Progenitor cell of endocrine pancreas (in vitro differentiated cells): Measurements from ENCODE around the gene RAB15. TPM values are rescaled to one million over a fixed set of nuclear protein-coding genes. Genes with fewer than 3 reads are reported as not detected.
A peak's percentile ranks its signal among the peaks of the same experiment; 100 is the strongest.

ENCODE experiments used
- DNase-seq: peaks from one replicate; pipeline ENCODE4 v3.0.0; 2021; ENCODE audit warnings: low spot score; ENCODE audit not compliant: unreplicated experiment
- H3K27ac Mint-ChIP-seq: 2 replicates; pipeline ENCODE4 v1.8.0; 2021; ENCODE audit warnings: mild to moderate bottlenecking, moderate library complexity, mixed read lengths
- H3K27me3 Mint-ChIP-seq: 2 replicates; pipeline ENCODE4 v1.8.0; 2021; ENCODE audit warnings: mixed read lengths
- H3K36me3 Mint-ChIP-seq: 2 replicates; pipeline ENCODE4 v1.8.0; 2022; ENCODE audit warnings: mixed read lengths; ENCODE audit not compliant: insufficient read depth
- H3K4me1 Mint-ChIP-seq: 2 replicates; pipeline ENCODE4 v1.8.0; 2021; ENCODE audit warnings: low read depth, mixed read lengths
- H3K4me3 Mint-ChIP-seq: 2 replicates; pipeline ENCODE4 v1.8.0; 2021; ENCODE audit warnings: low read depth, mild to moderate bottlenecking, moderate library complexity, mixed read lengths
- H3K9me3 Mint-ChIP-seq: 2 replicates; pipeline ENCODE4 v1.8.0; 2021; ENCODE audit warnings: low read depth, mixed read lengths
- total RNA-seq: library from RNA; stranded (reverse); gene quantifications from 2 replicates; pipeline ENCODE4 v1.2.1, GENCODE V29; 2021
- TF ChIP-seq, protein P1 (sequence below): fragments of 200-600 bp; sonication (generic); IDR thresholded peaks from one replicate; pipeline ENCODE4 v1.5.0; 2021; ENCODE audit warnings: antibody characterized with exemption, mild to moderate bottlenecking; ENCODE audit not compliant: unreplicated experiment

RAB15 gene
- total RNA-seq, 1 donor from 2014 or later, result 27.6 TPM

DNA sequence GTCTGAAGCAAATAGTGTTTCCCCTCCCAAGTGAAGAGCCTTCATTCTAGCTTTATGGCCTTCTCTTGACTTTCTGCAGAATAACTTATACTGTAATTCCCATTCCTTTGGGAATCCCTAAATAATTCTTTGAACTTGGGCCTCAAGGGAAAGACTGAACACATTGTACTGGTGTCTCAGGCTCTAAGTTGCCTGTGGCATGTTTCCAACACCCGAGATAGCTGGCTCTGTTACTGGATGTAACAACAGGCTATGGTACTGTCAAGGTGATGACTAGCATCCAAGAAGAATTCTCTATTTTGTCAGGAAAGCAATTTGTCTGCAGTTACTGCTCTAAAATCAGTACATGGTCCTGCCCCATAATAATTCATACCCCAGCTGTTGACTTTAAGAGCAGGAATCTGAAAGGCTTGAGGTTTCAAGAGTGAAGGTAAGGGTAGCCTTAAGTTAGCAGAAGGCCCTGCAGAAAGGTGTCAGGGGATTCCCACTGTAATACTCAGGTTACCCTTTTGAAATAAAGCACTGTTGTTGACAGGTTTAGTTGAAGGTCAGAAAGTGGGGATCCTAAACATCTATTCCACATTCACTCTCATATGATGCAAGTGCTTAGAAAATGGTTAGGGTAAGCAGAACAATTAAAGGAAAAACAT is 34.8 kb downstream of the RAB15 start:
- H3K36me3 Mint-ChIP-seq, result peaks cover 22% of the 10 kb centered on the region
- H3K4me3 Mint-ChIP-seq, result no peak overlapping the region
- no peak for DNase-seq
- H3K27me3 Mint-ChIP-seq, result peaks cover 3% of the 10 kb centered on the region
- TF ChIP-seq, protein P1, sequence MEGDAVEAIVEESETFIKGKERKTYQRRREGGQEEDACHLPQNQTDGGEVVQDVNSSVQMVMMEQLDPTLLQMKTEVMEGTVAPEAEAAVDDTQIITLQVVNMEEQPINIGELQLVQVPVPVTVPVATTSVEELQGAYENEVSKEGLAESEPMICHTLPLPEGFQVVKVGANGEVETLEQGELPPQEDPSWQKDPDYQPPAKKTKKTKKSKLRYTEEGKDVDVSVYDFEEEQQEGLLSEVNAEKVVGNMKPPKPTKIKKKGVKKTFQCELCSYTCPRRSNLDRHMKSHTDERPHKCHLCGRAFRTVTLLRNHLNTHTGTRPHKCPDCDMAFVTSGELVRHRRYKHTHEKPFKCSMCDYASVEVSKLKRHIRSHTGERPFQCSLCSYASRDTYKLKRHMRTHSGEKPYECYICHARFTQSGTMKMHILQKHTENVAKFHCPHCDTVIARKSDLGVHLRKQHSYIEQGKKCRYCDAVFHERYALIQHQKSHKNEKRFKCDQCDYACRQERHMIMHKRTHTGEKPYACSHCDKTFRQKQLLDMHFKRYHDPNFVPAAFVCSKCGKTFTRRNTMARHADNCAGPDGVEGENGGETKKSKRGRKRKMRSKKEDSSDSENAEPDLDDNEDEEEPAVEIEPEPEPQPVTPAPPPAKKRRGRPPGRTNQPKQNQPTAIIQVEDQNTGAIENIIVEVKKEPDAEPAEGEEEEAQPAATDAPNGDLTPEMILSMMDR, result no peak
- no peaks in the 10 kb centered on the region for H3K9me3 Mint-ChIP-seq
- no peak overlapping the region for H3K27ac Mint-ChIP-seq
- peaks cover 33% of the 10 kb centered on the region for H3K4me1 Mint-ChIP-seq

DNA sequence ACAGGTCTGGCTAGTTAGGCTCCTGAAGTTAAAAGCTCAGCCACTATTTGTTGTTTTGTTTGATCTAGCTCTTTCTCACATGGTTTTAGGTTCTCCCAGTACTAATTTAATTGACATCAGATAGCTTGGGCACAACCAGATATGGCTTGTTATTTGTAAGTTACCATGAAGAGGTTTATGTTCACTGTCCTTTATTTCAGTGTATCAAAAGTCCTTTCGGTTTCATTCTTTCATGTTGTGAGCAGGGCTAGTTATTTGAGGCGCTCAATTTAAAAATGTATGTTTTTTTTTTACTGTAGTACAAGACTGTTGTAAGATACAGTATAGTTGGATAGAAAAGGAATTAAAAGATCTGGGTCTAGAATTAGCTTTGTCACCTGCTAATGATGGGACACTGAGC is 36.6 kb downstream of the RAB15 start:
- TF ChIP-seq, protein P1, result no peak
- Mint-ChIP-seq H3K9me3 (no peaks in the 10 kb centered on the region), H3K27ac (no peak overlapping the region), H3K36me3 (peaks cover 23% of the 10 kb centered on the region), H3K4me1 (peaks cover 33% of the 10 kb centered on the region), H3K27me3 (peaks cover 3% of the 10 kb centered on the region), H3K4me3 (no peak overlapping the region)
- no peak for DNase-seq

DNA sequence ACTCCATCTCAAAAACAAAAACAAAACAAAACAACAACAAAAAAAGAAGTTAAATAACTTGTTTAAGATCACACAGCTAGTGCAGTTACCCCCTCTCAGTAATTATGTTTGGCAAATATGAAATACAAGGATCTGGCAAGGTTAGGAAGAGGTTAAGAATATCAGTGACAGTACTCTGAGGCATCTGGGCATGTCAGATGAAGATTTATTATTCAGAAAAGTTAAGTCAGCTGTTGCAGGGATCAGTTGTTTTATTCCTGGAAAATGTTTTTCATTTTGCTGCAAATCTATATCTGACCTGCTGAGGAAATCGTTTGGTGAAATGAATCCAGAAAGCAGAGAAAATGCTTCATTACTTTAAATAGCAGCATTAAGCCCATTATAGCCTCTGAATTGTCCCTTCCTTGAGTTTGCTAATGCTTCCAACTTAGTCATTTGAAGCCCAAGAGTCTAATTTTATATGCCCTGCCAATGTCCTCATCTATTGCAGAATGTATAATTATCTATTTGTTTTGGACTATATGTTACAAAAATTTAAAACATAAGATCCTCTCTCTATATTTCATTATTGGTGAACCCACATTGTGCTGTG is 37.7 kb downstream of the RAB15 start:
- no peak overlapping the region for H3K27ac Mint-ChIP-seq
- H3K36me3 Mint-ChIP-seq, result peaks cover 22% of the 10 kb centered on the region
- no peak overlapping the region for H3K4me3 Mint-ChIP-seq
- no peaks in the 10 kb centered on the region for H3K9me3 Mint-ChIP-seq
- TF ChIP-seq, protein P1, result no peak
- H3K4me1 Mint-ChIP-seq, result peaks cover 29% of the 10 kb centered on the region
- DNase-seq, result no peak
- peaks cover 1% of the 10 kb centered on the region for H3K27me3 Mint-ChIP-seq

DNA sequence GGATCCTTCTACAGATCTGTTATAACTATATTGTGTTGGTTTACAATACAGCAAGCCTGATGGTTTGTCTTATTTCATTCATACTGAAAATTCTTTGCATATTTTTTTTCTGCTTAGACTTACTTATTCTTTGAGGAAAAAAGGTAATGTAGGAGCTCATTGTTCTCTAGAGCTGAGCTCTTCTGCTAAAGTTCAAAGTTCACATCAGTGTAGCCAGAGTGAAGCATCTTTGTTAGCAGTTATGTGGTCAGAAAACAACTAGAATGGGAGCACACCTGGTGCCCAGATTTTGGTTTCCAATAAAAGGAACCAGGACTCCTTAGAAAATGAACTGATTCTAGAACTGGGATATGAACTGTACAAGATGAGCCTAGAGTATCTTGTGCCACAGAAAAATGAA is 39.9 kb downstream of the RAB15 start:
- H3K27me3 Mint-ChIP-seq, result no peaks in the 10 kb centered on the region
- peak overlapping the region; percentile 18 for H3K27ac Mint-ChIP-seq
- H3K4me3 Mint-ChIP-seq, result peak overlapping the region; percentile 34
- TF ChIP-seq, protein P1, result no peak
- H3K9me3 Mint-ChIP-seq, result no peaks in the 10 kb centered on the region
- DNase-seq, result no peak
- peaks cover 16% of the 10 kb centered on the region for H3K4me1 Mint-ChIP-seq
- H3K36me3 Mint-ChIP-seq, result peaks cover 17% of the 10 kb centered on the region

DNA sequence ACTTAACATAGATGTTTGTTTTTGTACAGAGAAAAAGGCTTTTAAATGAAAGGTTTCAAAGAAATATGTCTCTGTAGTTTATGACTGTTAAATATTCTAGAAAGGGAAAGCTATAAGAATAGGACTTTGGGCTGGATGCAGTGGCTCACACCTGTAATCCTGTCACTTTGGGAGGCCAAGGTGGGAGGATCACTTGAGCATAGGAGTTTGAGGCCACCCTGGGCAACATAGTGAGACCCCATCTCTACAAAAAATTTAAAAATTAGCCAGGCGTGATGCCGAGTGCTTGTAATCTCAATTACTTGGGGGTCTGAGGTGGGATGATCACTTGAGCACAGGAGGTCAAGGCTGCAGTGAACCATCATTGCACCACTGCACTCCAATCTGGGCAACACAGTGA is 41.0 kb downstream of the RAB15 start:
- no peak for DNase-seq
- H3K27me3 Mint-ChIP-seq, result no peaks in the 10 kb centered on the region
- TF ChIP-seq, protein P1, result no peak
- no peak overlapping the region for H3K4me3 Mint-ChIP-seq
- peaks cover 18% of the 10 kb centered on the region for H3K36me3 Mint-ChIP-seq
- no peaks in the 10 kb centered on the region for H3K9me3 Mint-ChIP-seq
- no peak overlapping the region for H3K27ac Mint-ChIP-seq
- peaks cover 10% of the 10 kb centered on the region for H3K4me1 Mint-ChIP-seq
